GM18870 (cell line): ENCODE results near the gene TTLL10.

Source experiments
- ATAC-seq: cut with Tn5 transposase; IDR thresholded peaks from one replicate; pipeline ENCODE4 v1.9.1; 2021; ENCODE audit warnings: moderate library complexity; ENCODE audit not compliant: unreplicated experiment

TTLL10 gene

GRCh38 chr1:1157426-1157913, 16.2 kb upstream of the TTLL10 start:
- no peak for ATAC-seq

- ATAC-seq, result no peak
Measured at GRCh38 chr1:1157914-1158710, 15.6 kb upstream of the TTLL10 start.

GRCh38 chr1:1160281-1160930, 13.3 kb upstream of the TTLL10 start:
- no peak for ATAC-seq

GRCh38 chr1:1161078-1161682, 12.5 kb upstream of the TTLL10 start:
- no peak for ATAC-seq

- ATAC-seq, result no peak
Measured at GRCh38 chr1:1161683-1162079, 12.0 kb upstream of the TTLL10 start.

- no peak for ATAC-seq
Measured at GRCh38 chr1:1162597-1163537, 10.8 kb upstream of the TTLL10 start.

GRCh38 chr1:1163538-1164070, 10.1 kb upstream of the TTLL10 start:
- no peak for ATAC-seq

GRCh38 chr1:1164361-1164700, 9.3 kb upstream of the TTLL10 start:
- no peak for ATAC-seq

- ATAC-seq, result no peak
Measured at GRCh38 chr1:1164701-1165451, 8.8 kb upstream of the TTLL10 start.

- ATAC-seq, result no peak
Measured at GRCh38 chr1:1165485-1165884, 8.2 kb upstream of the TTLL10 start.

- ATAC-seq, result no peak
Measured at GRCh38 chr1:1165900-1166421, 7.7 kb upstream of the TTLL10 start.

GRCh38 chr1:1166642-1167397, 6.9 kb upstream of the TTLL10 start:
- ATAC-seq, result no peak

GRCh38 chr1:1167398-1167821, 6.3 kb upstream of the TTLL10 start:
- ATAC-seq, result no peak

GRCh38 chr1:1167841-1168450, 5.7 kb upstream of the TTLL10 start:
- no peak for ATAC-seq

GRCh38 chr1:1168451-1169411, 4.9 kb upstream of the TTLL10 start:
- ATAC-seq, result no peak

GRCh38 chr1:1169429-1170214, 4.1 kb upstream of the TTLL10 start:
- no peak for ATAC-seq
